Measurements from ENCODE around the gene B3GNT8.
"Not testable (repeated sequence)": the region's sequence is repeated elsewhere in the genome, so short reads cannot be mapped to it uniquely, and the experiment has no call there.

Gene B3GNT8, protein sequence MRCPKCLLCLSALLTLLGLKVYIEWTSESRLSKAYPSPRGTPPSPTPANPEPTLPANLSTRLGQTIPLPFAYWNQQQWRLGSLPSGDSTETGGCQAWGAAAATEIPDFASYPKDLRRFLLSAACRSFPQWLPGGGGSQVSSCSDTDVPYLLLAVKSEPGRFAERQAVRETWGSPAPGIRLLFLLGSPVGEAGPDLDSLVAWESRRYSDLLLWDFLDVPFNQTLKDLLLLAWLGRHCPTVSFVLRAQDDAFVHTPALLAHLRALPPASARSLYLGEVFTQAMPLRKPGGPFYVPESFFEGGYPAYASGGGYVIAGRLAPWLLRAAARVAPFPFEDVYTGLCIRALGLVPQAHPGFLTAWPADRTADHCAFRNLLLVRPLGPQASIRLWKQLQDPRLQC

DNA sequence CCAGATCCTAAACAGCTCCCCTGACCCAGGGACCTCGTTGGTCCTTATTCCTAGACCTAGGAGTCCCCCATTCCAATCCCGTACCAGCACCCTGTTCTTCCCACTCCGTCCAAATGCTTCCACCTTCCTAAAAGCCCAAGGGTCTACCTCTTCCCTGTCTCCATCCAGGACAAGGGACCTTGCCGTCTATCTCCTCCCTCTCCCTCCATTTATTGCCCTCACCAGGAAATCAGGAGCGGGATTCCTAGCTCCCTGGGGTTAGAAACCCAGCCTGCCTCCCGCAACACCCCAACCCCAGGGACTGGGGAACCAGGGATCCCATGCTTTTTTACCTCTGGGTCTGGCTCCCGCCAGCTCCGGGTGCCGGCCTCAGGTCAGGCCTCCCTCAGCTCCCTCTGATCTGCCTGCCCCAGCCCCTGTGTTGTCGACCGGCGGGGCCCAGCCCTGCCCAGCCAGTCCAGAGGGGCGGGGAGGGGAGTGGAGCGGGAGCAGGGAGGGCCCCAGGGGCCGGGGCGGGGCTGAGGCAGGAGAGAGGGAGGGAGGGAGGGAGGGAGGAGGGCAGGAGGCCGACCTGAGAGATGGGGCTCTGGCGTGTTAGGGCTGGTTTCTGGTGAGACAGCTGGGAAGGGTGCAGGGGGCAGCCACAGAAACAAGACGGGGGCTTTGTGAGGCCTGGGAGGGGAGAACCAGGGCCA, at the start of gene B3GNT8:
TSS of gene B3GNT8 (minus strand) at position 423 of the 695 bp plus-strand sequence. CDS start 596 bp downstream, outside the sequence.
- peak; percentile 77 for DNase-seq

DNA sequence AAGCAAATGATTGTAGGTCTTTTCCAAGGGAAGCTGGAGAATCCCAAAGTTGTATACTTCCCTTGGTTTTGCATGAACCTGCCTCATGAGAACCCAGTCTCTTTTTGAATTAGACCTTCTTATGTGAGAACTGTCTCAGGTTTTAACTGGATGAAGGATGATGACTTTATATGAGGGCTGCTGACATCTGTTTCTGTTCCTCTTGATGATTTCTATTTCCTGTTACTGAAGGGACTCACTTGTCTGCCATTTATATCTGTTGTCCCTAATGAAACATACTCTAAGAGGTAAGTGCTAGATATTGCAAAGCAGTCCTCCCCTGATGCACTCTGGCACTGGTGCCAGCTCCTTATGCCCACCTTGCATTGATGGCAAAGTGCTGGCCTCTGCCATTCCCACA, 49.4 kb upstream of the B3GNT8 start:
- no peak for DNase-seq

DNA sequence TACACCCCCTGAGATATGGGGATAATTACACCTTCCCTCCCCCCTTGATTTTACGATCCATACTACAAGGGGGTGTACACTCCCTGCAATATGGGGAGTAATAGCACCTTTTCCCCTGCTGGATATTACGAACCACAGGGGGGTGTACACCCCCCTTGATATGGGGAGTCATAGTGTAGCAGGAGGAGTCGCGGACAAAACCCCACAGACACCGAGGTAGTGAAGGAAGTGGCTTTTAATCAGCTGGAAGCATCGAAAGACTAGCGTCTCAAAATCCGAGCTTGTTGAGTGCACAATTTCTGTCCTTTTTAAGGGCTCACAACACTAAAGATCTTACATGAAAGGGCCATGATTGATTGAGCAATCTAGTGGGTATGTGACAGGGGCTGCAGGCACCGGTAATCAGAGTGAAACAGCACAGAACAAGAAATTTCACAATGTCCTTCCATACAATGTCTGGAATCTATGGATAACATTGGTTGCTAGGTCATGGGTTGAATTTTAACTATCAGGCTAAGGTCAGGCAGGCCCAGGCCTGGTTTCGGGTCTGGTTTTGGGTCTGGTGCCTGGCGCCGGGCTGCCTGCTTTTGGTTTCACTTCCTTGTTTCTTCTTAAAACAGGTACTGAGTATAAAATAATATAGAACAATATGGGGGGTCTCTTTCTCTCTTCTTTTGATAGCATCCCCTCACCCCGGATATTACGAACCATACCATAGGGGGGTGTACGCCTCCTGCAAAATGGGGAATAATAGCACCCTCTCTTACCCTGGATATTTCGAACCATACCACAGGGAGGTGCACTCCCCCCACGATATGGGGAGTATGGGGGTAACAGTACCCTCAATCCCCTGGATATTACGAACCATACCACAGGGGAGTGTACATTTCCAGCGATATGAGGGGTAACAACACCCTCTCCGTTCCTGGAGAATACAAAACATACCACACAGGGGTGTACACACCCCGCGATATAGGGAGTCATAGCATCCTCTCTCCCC, 36.4 kb upstream of the B3GNT8 start:
- DNase-seq: not testable (repeated sequence)

DNA sequence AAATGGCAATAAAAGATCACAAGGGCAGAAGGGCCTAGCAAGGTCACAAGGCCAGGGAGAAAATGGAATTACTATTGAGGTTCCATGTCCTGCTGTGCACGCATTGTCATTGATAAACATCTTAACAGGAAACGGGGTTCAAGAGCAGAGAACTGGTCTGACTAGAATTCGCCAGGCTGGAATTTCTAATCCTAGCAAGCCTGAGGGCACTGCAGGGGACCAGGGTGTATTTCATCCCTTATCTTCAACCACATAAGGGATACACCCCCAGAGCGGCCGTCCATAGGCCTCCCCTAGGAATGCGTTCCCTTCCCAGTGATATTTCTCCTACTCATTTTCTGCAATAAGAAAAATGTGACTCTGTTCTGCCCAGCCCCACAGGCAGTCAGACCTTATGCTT, 35.3 kb upstream of the B3GNT8 start:
- DNase-seq: no peak

DNA sequence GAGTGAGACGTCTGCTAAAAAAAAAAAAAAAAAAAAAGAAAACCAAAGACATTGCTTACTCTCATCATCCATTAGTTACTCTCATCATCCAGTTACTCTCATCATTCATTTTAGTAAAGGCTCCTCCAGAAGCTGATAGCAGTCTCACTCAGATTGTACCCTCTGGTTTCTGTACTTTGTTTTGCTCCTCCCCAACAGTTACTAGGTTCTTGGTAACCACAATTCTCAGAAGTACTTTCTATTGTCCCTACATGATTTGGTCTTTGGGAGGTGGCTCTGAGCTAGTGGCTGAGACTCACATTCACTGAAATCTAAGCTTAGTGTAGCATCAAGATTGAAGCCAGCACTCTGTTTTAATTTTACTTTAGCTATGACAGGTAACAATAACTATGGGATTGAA, 30.1 kb upstream of the B3GNT8 start:
- no peak for DNase-seq

DNA sequence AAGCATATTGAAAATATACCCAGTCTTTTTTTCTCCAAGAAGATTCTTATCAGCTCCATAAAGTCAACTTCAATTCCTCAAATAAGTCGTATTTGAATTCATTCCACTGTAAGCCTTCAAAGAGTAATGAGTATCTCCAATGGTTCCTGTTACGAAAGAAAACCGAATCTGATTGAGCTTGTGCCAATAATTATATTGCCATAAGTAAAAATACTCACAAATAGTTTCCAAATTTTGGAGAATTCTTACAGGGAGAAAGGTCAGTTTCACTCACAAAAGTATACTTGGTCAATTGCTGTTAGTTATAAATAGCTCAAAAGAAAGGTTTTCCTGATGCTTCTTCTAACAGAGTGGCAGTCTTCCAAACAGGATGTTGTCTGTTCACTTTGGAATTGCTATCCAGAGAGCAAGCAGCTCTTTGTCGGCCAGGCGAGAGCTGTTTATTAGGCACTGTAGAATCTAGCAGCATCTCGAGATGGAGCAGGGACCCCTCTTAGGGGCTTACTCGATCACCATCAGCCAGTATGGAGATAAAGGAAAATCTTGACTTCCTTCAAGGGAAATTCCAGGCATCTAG, 29.3 kb upstream of the B3GNT8 start:
- no peak for DNase-seq

DNA sequence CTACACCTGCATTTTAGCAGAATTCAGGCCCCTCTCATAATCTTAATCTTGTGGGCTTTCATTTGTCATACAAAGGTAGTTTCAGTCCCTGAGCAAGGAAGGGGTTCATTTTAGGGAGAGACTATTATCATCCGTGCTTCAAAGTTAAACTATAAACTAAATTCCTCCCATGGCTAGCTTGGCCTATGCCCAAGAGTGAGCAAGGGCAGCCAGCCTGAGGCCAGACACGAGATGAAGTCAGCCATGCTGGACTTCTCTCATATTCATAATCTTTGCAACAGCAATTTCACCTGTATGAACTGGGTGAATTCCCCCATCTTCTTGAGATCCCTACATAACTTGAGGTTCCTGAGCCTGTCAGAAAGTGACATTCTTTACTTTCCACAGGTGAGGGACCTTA, 28.8 kb upstream of the B3GNT8 start:
- no peak for DNase-seq

DNA sequence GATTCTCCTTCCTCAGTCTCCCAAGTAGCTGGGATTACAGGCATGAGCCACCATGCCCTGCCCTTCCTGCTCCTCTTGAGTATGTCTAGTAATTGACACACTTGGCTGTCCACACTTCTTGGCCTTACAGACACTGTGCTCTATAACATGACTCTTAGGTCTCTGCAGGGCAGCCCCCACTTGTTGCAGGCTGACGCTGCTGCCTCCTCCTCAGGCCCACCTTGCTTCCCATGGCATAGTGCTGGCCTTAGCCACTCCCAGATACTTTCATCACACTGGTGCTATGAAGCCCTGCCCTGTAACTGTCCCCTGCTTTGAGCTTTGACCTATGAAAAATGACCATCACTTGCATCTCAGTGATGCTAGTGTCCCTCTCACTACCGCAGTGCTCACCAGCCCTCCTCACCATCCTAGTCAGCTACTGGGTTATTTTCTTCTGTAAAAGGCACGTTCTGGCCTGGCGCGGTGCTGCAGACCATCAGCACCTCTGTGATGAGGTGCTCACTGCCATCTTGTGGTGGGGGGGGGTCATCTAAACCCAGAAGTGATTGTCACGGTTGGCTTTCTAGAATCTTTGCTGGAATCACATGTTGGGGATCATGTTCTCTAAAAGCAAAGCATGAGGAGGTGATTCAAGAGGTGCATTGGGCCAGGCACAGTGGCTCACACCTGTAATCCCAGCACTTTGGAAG, 25.6 kb upstream of the B3GNT8 start:
- DNase-seq: no peak

DNA sequence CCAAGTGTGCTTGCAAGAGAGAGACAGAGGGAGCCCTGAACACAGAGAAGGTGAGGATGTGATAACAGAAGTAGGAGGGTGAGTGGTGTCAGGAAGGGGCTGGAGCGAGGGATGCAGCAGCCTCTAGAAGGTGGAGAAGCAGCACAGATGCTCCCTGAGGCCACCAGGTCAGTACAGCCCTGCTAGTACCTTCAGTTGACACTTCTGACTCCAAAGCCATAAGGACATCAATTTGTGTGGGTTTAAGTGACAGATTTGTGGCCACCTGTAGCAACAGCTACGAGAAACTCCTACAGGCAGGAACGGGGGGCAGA, 22.6 kb upstream of the B3GNT8 start:
- no peak for DNase-seq

DNA sequence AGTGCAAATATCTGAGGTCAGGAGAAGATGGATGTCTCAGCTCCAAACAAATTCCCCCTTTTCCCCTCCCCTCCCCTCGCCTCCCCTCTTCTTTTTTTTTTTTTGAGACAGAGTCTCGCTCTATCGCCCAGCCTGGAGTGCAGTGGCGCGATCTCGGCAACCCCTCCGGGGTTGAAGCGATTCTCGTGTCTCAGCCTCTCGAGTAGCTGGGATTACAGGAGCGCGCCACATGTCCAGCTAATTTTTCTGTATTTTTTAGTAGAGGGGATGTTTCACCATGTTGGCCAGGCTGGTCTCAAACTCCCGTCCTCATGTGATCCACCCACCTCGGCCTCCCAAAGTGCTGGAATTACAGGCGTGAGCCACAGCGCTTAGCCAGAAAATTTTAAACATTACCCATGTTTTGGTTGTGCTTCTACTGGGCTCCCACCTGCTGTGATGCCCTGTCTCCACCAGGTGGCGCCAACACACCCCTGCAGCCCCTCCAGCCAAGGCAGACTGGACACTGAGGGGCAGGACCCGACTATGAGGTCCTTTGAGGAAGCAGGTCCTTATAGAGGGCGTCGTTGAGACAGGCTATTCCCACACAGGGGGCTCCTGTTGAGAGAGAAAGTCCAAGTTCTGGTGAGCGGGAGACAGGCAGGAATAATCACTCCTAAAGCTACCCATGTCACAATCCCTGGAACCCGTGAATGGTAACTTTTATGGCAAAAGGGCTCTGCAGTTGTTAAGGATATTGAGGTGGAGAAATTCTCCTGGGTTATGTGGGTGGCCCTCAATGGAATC, 22.1 kb upstream of the B3GNT8 start:
- DNase-seq: peak; percentile 83

DNA sequence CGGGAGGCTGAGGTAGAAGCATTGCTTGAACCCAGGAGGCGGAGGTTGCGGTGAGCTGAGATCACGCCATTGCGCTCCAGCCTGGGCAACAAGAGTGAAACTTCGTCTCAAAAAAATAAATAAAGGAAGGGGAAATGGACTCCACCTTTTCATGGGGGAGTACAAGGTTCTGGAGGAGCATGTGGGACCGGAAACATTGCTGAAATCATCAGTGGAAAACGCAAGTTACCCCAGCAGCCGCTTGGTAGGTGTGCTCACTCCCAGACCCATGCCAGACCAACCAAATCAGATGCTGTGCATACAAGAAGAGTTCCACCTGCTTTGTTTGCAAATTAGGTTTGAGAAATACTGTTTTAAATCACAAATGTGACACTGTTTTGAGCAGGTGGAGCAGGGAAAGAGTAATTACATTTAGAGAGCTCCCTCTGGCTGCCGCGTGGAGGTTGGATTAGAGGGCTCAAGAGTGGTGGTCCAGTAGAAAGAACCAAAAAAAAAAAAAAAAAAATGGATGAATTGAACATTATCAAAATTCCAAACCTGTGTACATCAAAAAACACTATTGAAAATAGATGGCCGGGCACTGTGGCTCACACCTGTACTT, 20.7 kb upstream of the B3GNT8 start:
- no peak for DNase-seq

DNA sequence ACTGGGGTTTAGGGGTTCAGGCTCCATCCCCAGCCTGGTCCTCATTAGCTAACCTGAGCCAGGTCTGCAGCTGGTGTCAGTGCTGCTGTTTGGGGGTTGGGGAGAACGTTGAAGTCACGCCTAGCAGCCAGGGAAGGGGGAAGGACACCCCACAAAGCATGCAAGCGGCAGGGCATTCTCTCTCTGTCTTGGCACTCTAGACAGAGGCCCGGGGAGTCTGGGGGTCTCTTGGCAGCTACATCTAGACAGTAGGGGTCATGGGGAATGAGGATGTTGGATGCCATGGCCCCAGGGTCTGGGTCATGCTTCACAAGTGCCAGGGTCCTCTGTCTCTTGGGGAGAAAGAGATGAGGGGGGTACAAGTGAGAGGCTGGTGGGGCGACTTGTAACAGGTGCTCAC, 18.4 kb upstream of the B3GNT8 start:
- no peak for DNase-seq

DNA sequence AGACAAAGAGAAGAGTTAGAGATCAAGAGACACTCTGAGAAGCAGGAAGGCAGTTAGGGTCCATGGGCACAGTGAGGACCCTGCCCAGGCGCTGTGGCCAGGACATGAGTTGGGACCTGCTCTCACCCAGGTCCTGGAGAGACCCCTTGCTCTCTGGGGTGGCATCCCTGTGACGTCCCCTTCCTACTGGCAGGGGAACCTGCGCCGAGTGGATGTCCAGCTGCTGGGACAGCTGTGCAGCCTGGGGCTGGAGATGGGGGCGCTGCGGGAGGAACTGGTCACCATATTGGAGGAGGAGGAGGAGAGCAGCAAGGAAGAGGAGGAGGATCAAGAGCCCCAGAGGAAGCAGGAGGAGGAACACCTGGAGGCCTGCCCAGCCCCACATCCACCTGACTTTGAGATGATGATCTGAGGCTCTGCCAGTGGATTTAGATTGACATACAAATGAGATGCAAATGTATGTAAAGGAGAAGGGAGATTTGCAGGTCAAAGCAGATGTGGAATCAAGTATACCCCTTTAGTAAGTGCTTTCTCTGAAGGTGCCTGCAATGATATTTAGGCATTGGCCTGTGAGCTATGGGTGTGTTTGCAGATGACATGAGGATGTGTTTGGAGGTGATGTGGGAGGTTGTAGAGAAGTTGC, 16.8 kb upstream of the B3GNT8 start:
- DNase-seq: no peak

DNA sequence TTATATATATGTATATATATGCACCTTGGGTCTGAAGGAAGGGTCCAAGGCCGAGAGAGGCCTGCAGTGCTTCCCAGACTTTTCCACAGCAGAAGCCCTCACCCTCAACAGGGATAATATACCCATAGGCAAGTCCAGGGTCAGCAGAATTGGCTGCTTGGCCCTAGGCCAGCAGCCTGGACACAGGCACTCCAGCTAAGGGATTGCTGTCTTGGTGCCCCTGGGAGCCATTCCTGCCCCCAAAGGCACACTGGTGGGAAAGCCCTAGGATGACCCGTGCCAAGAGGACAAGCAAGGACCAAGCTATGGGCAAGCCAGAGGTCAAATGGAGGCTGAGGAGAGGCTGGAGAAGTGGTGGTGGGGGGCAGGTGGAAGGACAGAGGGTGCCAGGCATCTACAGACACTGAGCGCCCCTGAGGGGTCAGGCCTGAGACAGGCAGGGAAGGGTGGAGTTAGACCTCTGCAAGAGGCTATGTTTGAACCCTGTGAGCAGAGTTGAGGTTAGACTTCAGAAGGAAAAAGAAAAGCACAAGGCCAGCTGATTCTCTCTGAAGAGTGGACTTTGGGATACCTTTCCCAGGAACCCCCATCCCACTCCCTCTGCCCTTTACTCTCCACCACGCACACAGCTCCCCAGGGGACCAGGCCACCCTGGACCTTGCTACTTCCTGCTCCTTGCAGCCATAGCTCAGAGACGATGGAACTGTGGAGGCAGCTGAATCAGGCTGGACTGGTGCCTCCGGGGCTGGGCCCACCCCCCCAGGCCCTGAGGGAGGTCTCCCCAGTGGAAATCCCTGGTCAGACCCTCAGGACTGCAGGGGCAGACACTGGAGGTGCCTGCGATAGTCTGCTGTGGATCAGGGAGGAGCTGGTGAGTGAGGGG, 15.5 kb upstream of the B3GNT8 start, which contains the start of gene ERICH4:
TSS of gene ERICH4 (plus strand) at position 684 of the 883 bp plus-strand sequence. CDS start at position 698, 14 bp downstream.
- DNase-seq: no peak

DNA sequence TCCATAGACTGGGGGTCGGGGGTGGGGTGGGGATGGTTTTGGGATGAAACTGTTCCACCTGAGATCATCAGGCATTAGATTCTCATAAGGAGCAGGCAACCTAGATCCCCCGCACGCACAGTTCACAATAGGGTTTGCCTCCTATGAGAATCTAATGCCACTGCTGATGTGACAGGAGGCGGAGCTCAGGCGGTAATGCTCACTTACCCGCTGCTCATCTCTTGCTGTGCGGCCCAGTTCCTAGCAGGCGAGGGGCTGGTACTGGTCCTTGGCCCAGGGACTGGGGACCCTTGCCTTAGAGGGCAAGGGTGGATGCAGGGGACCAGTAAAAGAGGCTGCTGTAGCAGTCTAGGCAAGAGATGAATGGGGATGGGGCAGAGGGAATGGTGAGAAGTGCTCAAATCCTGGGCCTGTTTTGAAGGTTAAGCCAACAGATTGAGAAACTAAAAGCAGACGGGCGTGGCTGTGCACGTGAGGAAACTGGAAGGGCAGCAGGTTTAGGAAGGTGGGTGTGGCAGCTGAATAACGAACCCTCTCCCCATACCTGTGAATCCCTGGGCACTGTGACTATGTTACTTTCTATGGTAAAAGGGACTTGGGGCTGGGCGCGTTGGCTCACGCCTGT, 14.3 kb upstream of the B3GNT8 start:
- DNase-seq: no peak

DNA sequence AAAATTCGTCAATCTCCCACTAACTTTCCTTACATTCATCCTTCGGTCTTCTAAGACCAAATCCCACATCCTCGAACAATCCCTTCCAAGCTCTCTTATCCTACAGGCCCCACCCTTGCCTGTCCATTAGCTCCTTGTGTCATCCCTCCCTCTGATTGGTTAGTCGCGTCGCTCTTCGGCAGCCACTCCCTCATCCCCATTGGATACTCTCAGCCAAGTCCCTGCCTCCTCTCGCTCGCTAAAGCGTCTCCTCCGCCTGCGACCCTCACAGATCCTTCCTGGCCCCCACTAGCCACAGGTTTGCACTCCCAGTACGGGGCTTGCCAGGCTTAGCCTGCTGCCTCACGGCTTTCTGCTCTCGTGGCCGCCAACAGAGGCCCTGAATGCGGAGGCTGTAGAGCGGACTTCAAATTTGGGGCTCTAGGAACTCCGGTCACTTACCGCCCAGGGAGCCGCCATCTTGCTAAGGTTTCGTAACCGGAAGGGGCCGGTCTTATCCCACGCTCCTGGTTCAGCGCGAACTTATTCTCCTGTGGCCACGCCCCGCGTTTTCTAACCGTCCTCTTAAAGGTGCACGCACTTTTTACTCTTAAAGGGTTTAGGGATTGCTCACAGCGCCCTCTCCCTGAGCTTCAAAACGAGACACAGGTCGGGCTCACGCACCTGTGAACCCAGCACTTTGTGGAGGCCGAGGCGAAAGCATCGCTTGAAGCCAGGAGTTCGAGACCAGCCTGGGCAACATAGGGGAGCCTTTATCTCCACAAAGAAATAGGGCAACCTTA, 12.5 kb upstream of the B3GNT8 start, which contains the start of gene DMAC2:
TSS of gene DMAC2 (minus strand) at position 472 of the 782 bp plus-strand sequence. CDS start at position 459, 13 bp downstream.
- DNase-seq: peak; percentile 95

DNA sequence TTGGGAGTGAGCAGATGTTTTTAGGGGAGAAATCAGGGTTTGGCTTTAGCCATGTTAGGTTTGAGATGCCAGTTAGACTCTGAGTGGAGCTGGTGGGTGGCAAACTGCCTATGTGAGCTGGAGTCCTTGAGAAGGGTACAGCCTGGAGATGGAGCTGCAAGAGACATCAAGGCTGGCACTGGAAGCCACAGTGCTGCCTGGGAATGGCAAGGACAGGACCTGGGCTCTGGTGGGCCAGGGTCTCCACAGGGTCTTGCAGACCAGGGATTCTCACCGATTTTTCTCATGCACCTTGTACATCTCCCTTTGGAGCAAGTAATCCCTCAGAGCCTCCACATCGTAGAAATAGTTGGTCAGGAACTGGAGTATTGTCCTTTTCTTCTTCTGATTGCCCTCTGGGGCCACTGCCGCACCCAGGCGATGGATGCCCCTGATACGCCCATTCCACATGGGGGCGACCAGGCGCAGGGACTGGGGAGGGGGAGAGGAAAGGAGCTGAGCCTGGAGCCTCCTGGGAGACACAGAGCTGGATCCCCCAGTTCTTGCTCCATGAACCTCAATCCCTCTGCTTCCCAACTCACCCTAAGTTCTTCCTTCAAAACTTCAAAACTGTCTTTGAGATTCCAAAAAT, 10.9 kb upstream of the B3GNT8 start:
- DNase-seq: no peak

DNA sequence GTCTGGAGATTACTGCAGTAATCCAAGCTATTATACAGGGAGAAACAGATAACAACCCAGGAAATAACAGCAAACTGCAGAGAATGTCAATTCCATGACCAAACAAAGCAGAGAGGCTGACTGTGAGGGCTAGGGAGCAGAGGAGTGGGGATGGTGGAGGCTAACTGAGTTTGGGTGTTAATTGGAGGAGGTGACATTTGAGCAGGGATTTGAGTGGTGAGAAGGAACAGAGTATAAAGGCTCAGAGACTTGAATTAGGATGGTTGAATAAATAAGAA, 9.4 kb upstream of the B3GNT8 start:
- DNase-seq: no peak

All from left hindlimb (tissue), 1 donor.